GM23338 (cell line): ENCODE data around the gene SLC12A6. TPM values are rescaled to one million over a fixed set of nuclear protein-coding genes. Genes with fewer than 3 reads are reported as not detected.
"Not testable (repeated sequence)": the region's sequence is repeated elsewhere in the genome, so short reads cannot be mapped to it uniquely, and the experiment has no call there.

Source experiments
- ATAC-seq: fragments of 200-7000 bp; cut with Tn5 transposase; 3 replicates; pipeline ENCODE4 v1.9.1; 2020
- DNase-seq: peaks from one replicate; pipeline ENCODE4 v3.0.0-alpha.2; 2015; ENCODE audit warnings: low spot score
- H2AFZ ChIP-seq: fragments of 200-600 bp; sonication (generic); 2 replicates; pipeline ENCODE4 v1.8.0; 2016; ENCODE audit warnings: antibody characterized with exemption, mild to moderate bottlenecking, moderate library complexity
- H3F3A ChIP-seq: fragments of 200-600 bp; sonication (generic); replicated peaks from 2 replicates; pipeline ENCODE4 v1.8.0; 2017; ENCODE audit warnings: antibody characterized with exemption, mixed run types, low read depth
- H3K27ac ChIP-seq: fragments of 200-600 bp; sonication (generic); 2 replicates; pipeline ENCODE4 v1.6.1; 2016; ENCODE audit warnings: low read depth
- H3K27me3 ChIP-seq: fragments of 200-600 bp; sonication (generic); 2 replicates; pipeline ENCODE4 v1.8.0; 2016; ENCODE audit warnings: mild to moderate bottlenecking, mixed run types, moderate library complexity; ENCODE audit not compliant: insufficient read depth
- H3K36me3 ChIP-seq: fragments of 200-600 bp; sonication (generic); 2 replicates; pipeline ENCODE4 v1.8.0; 2016; ENCODE audit warnings: mild to moderate bottlenecking; ENCODE audit not compliant: insufficient read depth
- H3K4me1 ChIP-seq: fragments of 200-600 bp; sonication (generic); 2 replicates; pipeline ENCODE4 v1.8.0; 2016; ENCODE audit warnings: mild to moderate bottlenecking, moderate library complexity; ENCODE audit not compliant: insufficient read depth
- H3K4me2 ChIP-seq: fragments of 200-600 bp; sonication (generic); 2 replicates; pipeline ENCODE4 v1.7.1; 2017; ENCODE audit warnings: mixed run types
- H3K4me3 ChIP-seq: fragments of 200-600 bp; sonication (generic); 2 replicates; pipeline ENCODE4 v1.6.1; 2016; ENCODE audit warnings: mixed run types
- H3K79me2 ChIP-seq: fragments of 200-600 bp; sonication (generic); replicated peaks from 2 replicates; pipeline ENCODE4 v1.8.0; 2017; ENCODE audit warnings: mild to moderate bottlenecking; ENCODE audit not compliant: insufficient read depth
- H3K9me2 ChIP-seq: fragments of 200-600 bp; sonication (generic); 2 replicates; pipeline ENCODE4 v1.8.0; 2017; ENCODE audit not compliant: insufficient read depth
- H4K20me1 ChIP-seq: fragments of 200-600 bp; sonication (generic); replicated peaks from 2 replicates; pipeline ENCODE4 v1.8.0; 2017; ENCODE audit warnings: mild to moderate bottlenecking; ENCODE audit not compliant: insufficient read depth
- H3K27ac Mint-ChIP-seq: 2 replicates; pipeline ENCODE4 v1.8.0; 2020; ENCODE audit warnings: inconsistent platforms, mild to moderate bottlenecking, moderate library complexity, mixed read lengths
- H3K27me3 Mint-ChIP-seq: 3 replicates; pipeline ENCODE4 v1.8.0; 2022; ENCODE audit warnings: low read depth, mild to moderate bottlenecking, moderate library complexity, mixed read lengths, inconsistent platforms; ENCODE audit not compliant: insufficient read depth, poor library complexity
- H3K36me3 Mint-ChIP-seq: 3 replicates; pipeline ENCODE4 v1.8.0; 2021; ENCODE audit warnings: low read depth, mild to moderate bottlenecking, inconsistent platforms, moderate library complexity, mixed read lengths
- H3K4me1 Mint-ChIP-seq: 3 replicates; pipeline ENCODE4 v1.8.0; 2020; ENCODE audit warnings: mild to moderate bottlenecking, inconsistent platforms, mixed read lengths
- H3K4me3 Mint-ChIP-seq: 3 replicates; pipeline ENCODE4 v1.8.0; 2021; ENCODE audit warnings: moderate library complexity, mild to moderate bottlenecking, inconsistent platforms, mixed read lengths
- H3K9me3 Mint-ChIP-seq: 3 replicates; pipeline ENCODE4 v1.8.0; 2020; ENCODE audit warnings: moderate library complexity, mild to moderate bottlenecking, inconsistent platforms, mixed read lengths
- EZH2 ChIP-seq: fragments of 200-600 bp; sonication (generic); IDR thresholded peaks from one replicate; pipeline ENCODE4 v1.8.0; 2017; ENCODE audit warnings: antibody characterized with exemption, mild to moderate bottlenecking, low read depth; ENCODE audit not compliant: unreplicated experiment
- EZH2phosphoT487 ChIP-seq: fragments of 200-600 bp; sonication (generic); IDR thresholded peaks from one replicate; pipeline ENCODE4 v1.8.1; 2018; ENCODE audit warnings: antibody characterized with exemption; ENCODE audit not compliant: unreplicated experiment
- JUNB ChIP-seq: IDR thresholded peaks from one replicate; pipeline ENCODE4 v1.6.1; 2016; ENCODE audit warnings: antibody characterized with exemption; ENCODE audit not compliant: unreplicated experiment
- POLR2AphosphoS5 ChIP-seq: IDR thresholded peaks from 2 replicates; pipeline ENCODE4 v1.6.1; 2016; ENCODE audit warnings: antibody characterized with exemption, low read depth
- ZNF114 ChIP-seq: fragments of 250-450 bp; sonication (Bioruptor Pico); IDR thresholded peaks from 2 replicates; pipeline ENCODE4 v1.5.0; 2020; ENCODE audit warnings: mild to moderate bottlenecking, moderate library complexity
- ZNF331 ChIP-seq: fragments of 250-450 bp; sonication (Bioruptor Pico); IDR thresholded peaks from 2 replicates; pipeline ENCODE4 v1.5.0; 2020; ENCODE audit warnings: low read depth, mild to moderate bottlenecking, moderate library complexity
- polyA plus RNA-seq: library from polyadenylated mRNA; unstranded; fragments of >200 nt; fragmentation: Nextera tagmentation; extraction: Ambion mirVana; gene quantifications from 2 replicates; pipeline ENCODE4 v1.2.1, GENCODE V29; 2016
- total RNA-seq: library from RNA; depleted of rRNA; stranded (reverse); fragments of >200 nt; shearing (Covaris generic); gene quantifications from 2 replicates; pipeline ENCODE4 v1.2.3, GENCODE V29; 2014
- TF ChIP-seq, protein P1 (sequence below): IDR thresholded peaks from one replicate; pipeline ENCODE4 v1.6.1; 2018; ENCODE audit warnings: antibody characterized with exemption; ENCODE audit not compliant: unreplicated experiment
- TF ChIP-seq, protein P2 (sequence below): IDR thresholded peaks from 2 replicates; pipeline ENCODE4 v1.6.1; 2016; ENCODE audit warnings: antibody characterized with exemption

Gene SLC12A6
- total and polyA plus RNA-seq, 2 experiments from 2014 or later, result 2.4 to 14.1 TPM

DNA sequence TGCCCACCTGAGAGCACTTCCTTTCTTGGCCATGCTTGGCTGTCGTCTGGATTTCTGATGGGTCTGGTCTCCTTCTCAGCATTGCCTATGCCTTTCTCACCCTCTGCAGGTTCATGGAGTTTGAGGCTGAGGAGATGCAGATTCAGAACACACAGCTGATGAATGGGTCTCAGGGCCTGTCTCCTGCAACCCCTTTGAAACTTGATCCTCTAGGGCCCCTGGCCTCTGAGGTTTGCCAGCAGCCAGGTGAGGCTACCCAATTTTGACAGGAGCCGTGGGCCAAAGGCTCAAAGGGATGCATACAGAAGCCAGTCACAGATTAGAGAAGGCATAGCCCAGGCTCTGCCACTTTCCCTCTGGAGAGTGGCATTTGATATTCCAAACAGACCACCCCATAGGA lies 16.0 kb upstream of the SLC12A6 start (continued):
- TF ChIP-seq, protein P1, sequence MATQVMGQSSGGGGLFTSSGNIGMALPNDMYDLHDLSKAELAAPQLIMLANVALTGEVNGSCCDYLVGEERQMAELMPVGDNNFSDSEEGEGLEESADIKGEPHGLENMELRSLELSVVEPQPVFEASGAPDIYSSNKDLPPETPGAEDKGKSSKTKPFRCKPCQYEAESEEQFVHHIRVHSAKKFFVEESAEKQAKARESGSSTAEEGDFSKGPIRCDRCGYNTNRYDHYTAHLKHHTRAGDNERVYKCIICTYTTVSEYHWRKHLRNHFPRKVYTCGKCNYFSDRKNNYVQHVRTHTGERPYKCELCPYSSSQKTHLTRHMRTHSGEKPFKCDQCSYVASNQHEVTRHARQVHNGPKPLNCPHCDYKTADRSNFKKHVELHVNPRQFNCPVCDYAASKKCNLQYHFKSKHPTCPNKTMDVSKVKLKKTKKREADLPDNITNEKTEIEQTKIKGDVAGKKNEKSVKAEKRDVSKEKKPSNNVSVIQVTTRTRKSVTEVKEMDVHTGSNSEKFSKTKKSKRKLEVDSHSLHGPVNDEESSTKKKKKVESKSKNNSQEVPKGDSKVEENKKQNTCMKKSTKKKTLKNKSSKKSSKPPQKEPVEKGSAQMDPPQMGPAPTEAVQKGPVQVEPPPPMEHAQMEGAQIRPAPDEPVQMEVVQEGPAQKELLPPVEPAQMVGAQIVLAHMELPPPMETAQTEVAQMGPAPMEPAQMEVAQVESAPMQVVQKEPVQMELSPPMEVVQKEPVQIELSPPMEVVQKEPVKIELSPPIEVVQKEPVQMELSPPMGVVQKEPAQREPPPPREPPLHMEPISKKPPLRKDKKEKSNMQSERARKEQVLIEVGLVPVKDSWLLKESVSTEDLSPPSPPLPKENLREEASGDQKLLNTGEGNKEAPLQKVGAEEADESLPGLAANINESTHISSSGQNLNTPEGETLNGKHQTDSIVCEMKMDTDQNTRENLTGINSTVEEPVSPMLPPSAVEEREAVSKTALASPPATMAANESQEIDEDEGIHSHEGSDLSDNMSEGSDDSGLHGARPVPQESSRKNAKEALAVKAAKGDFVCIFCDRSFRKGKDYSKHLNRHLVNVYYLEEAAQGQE, result no peak
- TF ChIP-seq ZNF331 (CRISPR knock-in tag), result no peak
- TF ChIP-seq ZNF114, result no peak

DNA sequence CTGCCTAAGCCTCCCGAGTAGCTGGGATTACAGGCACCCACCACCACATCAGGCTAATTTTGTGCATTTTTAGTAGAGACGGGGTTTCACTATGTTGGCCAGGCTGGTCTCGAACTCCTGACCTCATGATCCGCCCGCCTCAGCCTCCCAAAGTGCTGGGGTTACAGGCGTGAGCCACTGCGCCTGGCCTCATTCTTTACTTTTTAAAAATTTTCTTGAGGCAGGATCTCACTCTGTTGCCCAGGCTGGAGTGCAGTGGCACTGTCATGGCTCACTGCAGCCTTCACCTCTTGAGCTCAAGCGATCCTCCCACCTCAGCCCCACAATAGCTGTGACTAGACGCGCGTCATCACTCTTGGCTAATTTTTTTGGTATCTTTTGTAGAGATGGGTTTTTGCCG lies 15.4 kb upstream of the SLC12A6 start:
- H3K4me3 Mint-ChIP-seq, H3F3A ChIP-seq, H3K4me3 ChIP-seq, ATAC-seq, H3K4me1 ChIP-seq, H3K27ac ChIP-seq, H3K27me3 Mint-ChIP-seq, H3K36me3 ChIP-seq, H3K9me2 ChIP-seq, H3K9me3 Mint-ChIP-seq, H4K20me1 ChIP-seq, H3K27ac Mint-ChIP-seq, H3K4me2 ChIP-seq, H3K27me3 ChIP-seq, DNase-seq, H3K79me2 ChIP-seq, H2AFZ ChIP-seq: not testable (repeated sequence)
- H3K4me1 Mint-ChIP-seq, result peaks cover 13% of the 10 kb centered on the region
- H3K36me3 Mint-ChIP-seq, result peaks cover 34% of the 10 kb centered on the region

DNA sequence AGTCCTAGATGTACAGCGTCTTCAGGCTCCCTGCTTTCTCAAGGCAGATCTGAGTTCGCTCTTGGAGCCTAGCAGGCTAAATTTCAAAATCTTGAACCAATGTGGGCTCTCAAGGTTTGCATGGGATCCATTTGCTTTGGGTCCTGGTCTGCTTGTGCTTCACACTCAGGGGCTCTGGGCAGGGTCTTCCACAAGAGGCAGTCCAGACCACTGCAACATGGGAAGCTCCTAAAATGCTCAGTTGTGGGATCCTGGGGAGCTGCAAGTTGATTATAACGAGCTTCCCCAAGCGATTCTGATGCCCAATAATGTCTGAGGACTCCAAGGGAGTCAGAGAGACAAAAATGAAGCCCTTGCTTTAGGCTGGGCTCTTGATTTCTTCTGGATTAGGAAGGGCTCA lies 12.2 kb upstream of the SLC12A6 start:
- Mint-ChIP-seq H3K36me3 (peaks cover 9% of the 10 kb centered on the region), H3K27me3 (peaks cover 12% of the 10 kb centered on the region), H3K4me3 (no peak overlapping the region), H3K27ac (no peak overlapping the region), H3K4me1 (peaks cover 18% of the 10 kb centered on the region), H3K9me3 (no peaks in the 10 kb centered on the region; the same call in 1 of the 3 replicates)
- DNase-seq (no peak), ATAC-seq (no peak)
- Histone ChIP-seq H3K4me3 (no peak overlapping the region), H3K79me2 (no peaks in the 10 kb centered on the region), H4K20me1 (no peaks in the 10 kb centered on the region), H3K4me1 (0 out of 2 replicates have a peak, but pooled peaks cover 4% of the 10 kb centered on the region), H3F3A (no peaks in the 10 kb centered on the region), H3K27me3 (no peaks in the 10 kb centered on the region), H3K4me2 (no peak overlapping the region), H3K9me2 (no peaks in the 10 kb centered on the region), H3K36me3 (peaks cover 3% of the 10 kb centered on the region; the same call in 1 of the 2 replicates), H2AFZ (no peak overlapping the region), H3K27ac (no peak overlapping the region)
- TF ChIP-seq EZH2 (no peak), EZH2phosphoT487 (no peak), POLR2AphosphoS5 (no peak), JUNB (no peak)
- TF ChIP-seq, protein P2, sequence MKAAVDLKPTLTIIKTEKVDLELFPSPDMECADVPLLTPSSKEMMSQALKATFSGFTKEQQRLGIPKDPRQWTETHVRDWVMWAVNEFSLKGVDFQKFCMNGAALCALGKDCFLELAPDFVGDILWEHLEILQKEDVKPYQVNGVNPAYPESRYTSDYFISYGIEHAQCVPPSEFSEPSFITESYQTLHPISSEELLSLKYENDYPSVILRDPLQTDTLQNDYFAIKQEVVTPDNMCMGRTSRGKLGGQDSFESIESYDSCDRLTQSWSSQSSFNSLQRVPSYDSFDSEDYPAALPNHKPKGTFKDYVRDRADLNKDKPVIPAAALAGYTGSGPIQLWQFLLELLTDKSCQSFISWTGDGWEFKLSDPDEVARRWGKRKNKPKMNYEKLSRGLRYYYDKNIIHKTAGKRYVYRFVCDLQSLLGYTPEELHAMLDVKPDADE, result no peak
